GM12892 (cell line): Measurements from ENCODE around the gene WDR90.

Source experiments
- DNase-seq: peaks from one replicate; pipeline ENCODE4 v3.0.0; 2011; ENCODE audit not compliant: insufficient read length
- FAIRE-seq: peaks from 2 replicates; lab custom pipeline; 2011; peaks lifted over from hg19 to GRCh38; lab: Jason Lieb, UNC
- POLR2A ChIP-seq: IDR thresholded peaks from 2 replicates; pipeline ENCODE4 v1.6.1; 2011; ENCODE audit warnings: low read depth, low read length, control low read depth
- POLR2AphosphoS5 ChIP-seq: IDR thresholded peaks from 2 replicates; pipeline ENCODE4 v1.6.1; 2011; ENCODE audit warnings: low read depth, low read length, control low read depth
- TAF1 ChIP-seq: IDR thresholded peaks from 2 replicates; pipeline ENCODE4 v1.6.1; 2011; ENCODE audit warnings: low read depth, mild to moderate bottlenecking, control low read depth, low read length, borderline replicate concordance

The WDR90 gene

GRCh38 chr16:628321-629061 lies 20.7 kb upstream of the WDR90 start:
- no peak for FAIRE-seq
- DNase-seq: no peak
- no peak for TF ChIP-seq TAF1
- TF ChIP-seq POLR2AphosphoS5: no peak
- no peak for TF ChIP-seq POLR2A

- TF ChIP-seq POLR2A (no peak), POLR2AphosphoS5 (no peak), TAF1 (no peak)
- no peak for FAIRE-seq
Observed at GRCh38 chr16:629185-629832, 19.9 kb upstream of the WDR90 start.

GRCh38 chr16:629833-630248 lies 19.3 kb upstream of the WDR90 start:
- DNase-seq (no peak), FAIRE-seq (no peak)
- TF ChIP-seq POLR2A: no peak
- TF ChIP-seq TAF1: no peak
- no peak for TF ChIP-seq POLR2AphosphoS5

More at GRCh38 chr16:629185-629832, 19.9 kb upstream of the WDR90 start:
- no peak for DNase-seq

- TF ChIP-seq POLR2AphosphoS5 (no peak), TAF1 (no peak), POLR2A (no peak)
- no peak for FAIRE-seq
- no peak for DNase-seq
Observed at GRCh38 chr16:630249-630814, 18.8 kb upstream of the WDR90 start.

- DNase-seq (no peak), FAIRE-seq (no peak)
Observed at GRCh38 chr16:630815-631405, 18.3 kb upstream of the WDR90 start, which contains the start of gene WFIKKN1. WFIKKN1 (plus strand) TSS chr16:630985; CDS start chr16:631254, 269 bp downstream.

GRCh38 chr16:631808-632358 lies 17.3 kb upstream of the WDR90 start:
- TF ChIP-seq TAF1 (no peak), POLR2A (no peak), POLR2AphosphoS5 (no peak)
- DNase-seq: no peak
- FAIRE-seq: no peak

More at GRCh38 chr16:630815-631405, 18.3 kb upstream of the WDR90 start, which contains the start of gene WFIKKN1:
- TF ChIP-seq POLR2AphosphoS5: no peak
- TF ChIP-seq POLR2A: no peak
- no peak for TF ChIP-seq TAF1

- TF ChIP-seq POLR2AphosphoS5 (no peak), TAF1 (no peak), POLR2A (no peak)
- DNase-seq (no peak), FAIRE-seq (no peak)
Observed at GRCh38 chr16:632486-633335, 16.5 kb upstream of the WDR90 start.

GRCh38 chr16:633336-634050 lies 15.7 kb upstream of the WDR90 start:
- DNase-seq (no peak), FAIRE-seq (no peak)
- TF ChIP-seq POLR2AphosphoS5 (no peak), POLR2A (no peak), TAF1 (no peak)

GRCh38 chr16:634051-634670 lies 15.0 kb upstream of the WDR90 start:
- TF ChIP-seq POLR2AphosphoS5: no peak
- no peak for TF ChIP-seq TAF1
- TF ChIP-seq POLR2A: no peak
- FAIRE-seq (no peak), DNase-seq (no peak)
